ENCODE measurements around the gene CRB2. TPM values are rescaled to one million over a fixed set of nuclear protein-coding genes. Genes with fewer than 3 reads are reported as not detected.

Gene CRB2
- polyA plus RNA-seq, 1 experiment: not detected

DNA sequence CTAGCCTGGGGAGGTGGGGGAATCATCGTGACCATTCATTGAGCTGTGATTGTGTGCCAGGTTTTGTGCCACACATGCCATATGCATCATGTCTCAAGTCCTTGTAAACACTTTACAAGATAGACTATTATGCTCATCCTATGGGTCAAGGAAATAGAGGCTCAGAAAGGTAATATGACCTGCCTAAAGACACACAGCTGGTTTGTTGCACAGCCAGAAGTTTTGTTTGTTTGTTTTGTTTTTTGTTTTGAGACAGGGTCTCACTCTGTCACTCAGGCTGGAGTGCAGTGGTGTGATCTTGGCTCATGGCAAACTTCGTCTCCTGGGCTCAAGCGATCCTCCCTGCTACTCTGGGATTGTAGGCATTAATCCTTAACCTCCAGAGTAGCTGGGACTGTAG lies 21.4 kb upstream of the CRB2 start:
- no peak for DNase-seq (ENCODE audit: low read depth, low spot score)
- ChIA-PET POLR2A (no interaction called here), CTCF (interaction anchor here (0.6 kb wide), 1 partner anchor 252 kb away, joined by 3 read pairs; no protein-coding TSS in a partner anchor)
- no peak for TF ChIP-seq CTCF (IDR thresholded peaks at IDR 0.05; ENCODE audit: low read depth, low read length)
- no peak overlapping the region for H3K27ac ChIP-seq (ENCODE audit: low read depth, low read length)
- no peak overlapping the region for H3K4me3 ChIP-seq (ENCODE audit: low read depth, low read length)
- H3K27me3 ChIP-seq (ENCODE audit: control insufficient read depth, insufficient read depth, low read length): no peaks in the 10 kb centered on the region
- H3K9me3 ChIP-seq (ENCODE audit: control insufficient read depth, insufficient read depth, low read length): peaks cover 2% of the 10 kb centered on the region; the same call in 1 of the 2 replicates

DNA sequence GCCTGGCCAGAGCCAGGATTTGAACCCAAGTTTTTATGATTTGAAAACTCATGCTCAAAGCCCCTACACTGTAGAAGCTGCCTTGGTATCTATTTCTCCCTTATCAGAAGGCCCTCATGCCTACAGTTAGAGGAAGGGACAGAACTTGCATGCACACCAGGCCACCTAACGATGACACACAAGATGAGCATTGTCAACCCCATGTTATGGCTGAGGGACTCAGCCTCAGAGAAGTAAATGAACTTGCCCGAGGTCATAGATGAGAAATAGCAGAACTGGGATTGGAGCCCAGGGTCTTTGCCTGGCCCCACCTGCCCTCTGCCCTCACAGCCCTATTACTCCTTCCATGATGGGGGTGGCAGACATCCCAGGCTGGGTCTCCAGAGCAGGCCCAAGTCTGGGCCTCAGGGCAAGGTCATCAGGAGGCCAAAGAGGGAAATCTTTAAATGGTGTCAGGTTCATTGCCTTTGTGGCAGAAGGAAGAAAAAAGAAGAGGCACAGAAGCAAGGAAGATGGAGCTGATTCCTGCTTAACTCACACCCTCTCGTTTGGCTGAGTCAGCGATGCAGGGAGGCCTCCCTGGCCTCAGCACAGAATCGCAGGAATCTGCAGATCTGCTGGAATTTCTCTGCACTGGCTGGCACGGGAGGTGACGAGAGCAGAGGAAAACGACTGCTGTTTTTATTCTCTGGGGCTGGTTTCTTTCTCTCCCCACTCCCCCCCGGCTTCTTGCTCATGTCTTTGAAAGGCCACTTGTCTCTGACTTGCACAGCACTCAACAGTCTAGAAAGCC lies 20.6 kb upstream of the CRB2 start:
- no peak for TF ChIP-seq CTCF (IDR thresholded peaks at IDR 0.05; ENCODE audit: low read depth, low read length)
- POLR2A ChIA-PET: no interaction called here
- Histone ChIP-seq H3K27ac (ENCODE audit: low read depth, low read length) (no peak overlapping the region), H3K27me3 (ENCODE audit: control insufficient read depth, insufficient read depth, low read length) (no peaks in the 10 kb centered on the region), H3K4me3 (ENCODE audit: low read depth, low read length) (no peak overlapping the region), H3K9me3 (ENCODE audit: control insufficient read depth, insufficient read depth, low read length) (peaks cover 2% of the 10 kb centered on the region; the same call in 1 of the 2 replicates)
- DNase-seq (ENCODE audit: low read depth, low spot score): peak; percentile 34
- CTCF ChIA-PET: interaction anchor here (1.0 to 1.6 kb wide), 3 partner anchors 13 to 254 kb away, joined by 3 to 6 read pairs (median 3); no protein-coding TSS in a partner anchor

- DNase-seq (ENCODE audit: low read depth, low spot score): no peak
- ChIA-PET POLR2A (no interaction called here), CTCF (interaction anchor here (1.0 to 1.6 kb wide), 3 partner anchors 13 to 255 kb away, joined by 3 to 6 read pairs (median 3); no protein-coding TSS in a partner anchor)
- no peak for TF ChIP-seq CTCF (IDR thresholded peaks at IDR 0.05; ENCODE audit: low read depth, low read length)
- no peaks in the 10 kb centered on the region for H3K27me3 ChIP-seq (ENCODE audit: control insufficient read depth, insufficient read depth, low read length)
- peaks cover 2% of the 10 kb centered on the region; the same call in 1 of the 2 replicates for H3K9me3 ChIP-seq (ENCODE audit: control insufficient read depth, insufficient read depth, low read length)
- no peak overlapping the region for H3K4me3 ChIP-seq (ENCODE audit: low read depth, low read length)
- no peak overlapping the region for H3K27ac ChIP-seq (ENCODE audit: low read depth, low read length)
These were observed 20.0 kb upstream of the CRB2 start for GRCh38 chr9:123335986-123336329.

GRCh38 chr9:123336449-123336848 lies 19.5 kb upstream of the CRB2 start:
- no peaks in the 10 kb centered on the region for H3K27me3 ChIP-seq (ENCODE audit: control insufficient read depth, insufficient read depth, low read length)
- no peak for TF ChIP-seq CTCF (IDR thresholded peaks at IDR 0.05; ENCODE audit: low read depth, low read length)
- ChIA-PET POLR2A (no interaction called here), CTCF (interaction anchor here (1.0 to 1.6 kb wide), 2 partner anchors 18 kb away, joined by 3 to 6 read pairs; no protein-coding TSS in a partner anchor)
- DNase-seq (ENCODE audit: low read depth, low spot score): no peak
- H3K4me3 ChIP-seq (ENCODE audit: low read depth, low read length): no peak overlapping the region
- peaks cover 2% of the 10 kb centered on the region; the same call in 1 of the 2 replicates for H3K9me3 ChIP-seq (ENCODE audit: control insufficient read depth, insufficient read depth, low read length)
- no peak overlapping the region for H3K27ac ChIP-seq (ENCODE audit: low read depth, low read length)

- Histone ChIP-seq H3K27me3 (ENCODE audit: control insufficient read depth, insufficient read depth, low read length) (no peaks in the 10 kb centered on the region), H3K27ac (ENCODE audit: low read depth, low read length) (no peak overlapping the region), H3K9me3 (ENCODE audit: control insufficient read depth, insufficient read depth, low read length) (peaks cover 2% of the 10 kb centered on the region; the same call in 1 of the 2 replicates), H3K4me3 (ENCODE audit: low read depth, low read length) (no peak overlapping the region)
- DNase-seq (ENCODE audit: low read depth, low spot score): no peak
- ChIA-PET CTCF (interaction anchor here (1.0 kb wide), 1 partner anchor 18 kb away, joined by 3 read pairs; no protein-coding TSS in a partner anchor), POLR2A (no interaction called here)
- TF ChIP-seq CTCF (IDR thresholded peaks at IDR 0.05; ENCODE audit: low read depth, low read length): no peak
These were observed 19.0 kb upstream of the CRB2 start for GRCh38 chr9:123336959-123337358.

Data from AG04450 (cell line).